Thoracic aorta (tissue), 2 donors: Measurements from ENCODE around the gene TMEM100. TPM values are rescaled to one million over a fixed set of nuclear protein-coding genes. Genes with fewer than 3 reads are reported as not detected.

Experiments used
- ATAC-seq: fragments of 150-250 bp; one replicate; pipeline ENCODE4 v1.8.0; 2017; ENCODE audit warnings: low read depth; ENCODE audit not compliant: insufficient number of reproducible peaks, low FRiP score
- DNase-seq: peaks from one replicate; pipeline ENCODE4 v3.0.0-alpha.2; 2020; ENCODE audit warnings: low spot score
- H3K27ac ChIP-seq, 2 donors: fragments of 200-600 bp; sonication (generic); 1 replicate in 1 of 2; 2 replicates in 1 of 2; pipeline ENCODE4 v1.5.1; 2016; ENCODE audit warnings: mild to moderate bottlenecking in 2 of 2, moderate library complexity in 2 of 2
- H3K27me3 ChIP-seq: fragments of 200-600 bp; sonication (generic); replicated peaks from 2 replicates; pipeline ENCODE4 v1.6.0; 2016; ENCODE audit warnings: mild to moderate bottlenecking; ENCODE audit not compliant: insufficient read depth
- H3K36me3 ChIP-seq: fragments of 200-600 bp; sonication (generic); one replicate; pipeline ENCODE4 v1.5.1; 2016
- H3K4me1 ChIP-seq, 2 donors: fragments of 200-600 bp; sonication (generic); 1 replicate in 1 of 2; 2 replicates in 1 of 2; pipeline versions ENCODE4 v1.5.1 to v1.6.0; 2016; ENCODE audit warnings: low read depth in 2 of 2, mild to moderate bottlenecking in 1 of 2; ENCODE audit not compliant: control insufficient read depth in 1 of 2
- H3K4me3 ChIP-seq: fragments of 200-600 bp; sonication (generic); 2 replicates; pipeline ENCODE4 v1.5.1; 2016; ENCODE audit warnings: mild to moderate bottlenecking
- H3K9me3 ChIP-seq: fragments of 200-600 bp; sonication (generic); 2 replicates; pipeline ENCODE4 v1.5.1; 2016
- total RNA-seq, 2 donors: library from RNA; depleted of rRNA; stranded (reverse); fragments of >200 nt; gene quantifications; one replicate each; pipeline versions ENCODE4 v1.1.0 to v1.2.3, GENCODE V29; 2016
- TF ChIP-seq, protein P1 (sequence below): fragments of 200-600 bp; sonication (generic); IDR thresholded peaks from one replicate; pipeline ENCODE4 v1.5.1; 2019; ENCODE audit warnings: antibody characterized with exemption

Gene TMEM100
- total RNA-seq, 2 donors from 2014 or later, result 2.2 to 10.7 TPM

DNA sequence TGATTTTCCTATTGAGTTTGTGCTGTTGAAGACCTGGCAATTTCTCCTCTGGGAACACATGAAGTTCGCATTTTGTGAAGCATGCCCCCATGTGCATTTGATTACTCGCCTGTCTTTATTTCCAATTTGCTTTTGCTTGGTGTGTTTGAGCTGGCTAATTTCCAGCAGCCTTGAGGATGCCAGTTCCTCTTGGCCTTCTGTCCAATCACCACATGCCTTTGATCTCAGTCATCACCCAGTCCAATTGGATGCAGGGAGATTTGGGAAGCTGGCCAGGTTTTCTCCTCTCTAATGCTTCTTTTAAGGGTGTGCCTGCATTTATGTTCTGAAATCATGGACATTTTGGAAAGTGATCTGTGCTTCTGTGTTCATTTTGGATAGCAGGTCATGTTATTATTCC, 3.8 kb upstream of the TMEM100 start:
- H3K36me3 ChIP-seq, result no peaks in the 10 kb centered on the region
- H3K4me1 ChIP-seq, result peaks cover 6 to 68% of the 10 kb centered on the region in 2 donors
- TF ChIP-seq, protein P1, sequence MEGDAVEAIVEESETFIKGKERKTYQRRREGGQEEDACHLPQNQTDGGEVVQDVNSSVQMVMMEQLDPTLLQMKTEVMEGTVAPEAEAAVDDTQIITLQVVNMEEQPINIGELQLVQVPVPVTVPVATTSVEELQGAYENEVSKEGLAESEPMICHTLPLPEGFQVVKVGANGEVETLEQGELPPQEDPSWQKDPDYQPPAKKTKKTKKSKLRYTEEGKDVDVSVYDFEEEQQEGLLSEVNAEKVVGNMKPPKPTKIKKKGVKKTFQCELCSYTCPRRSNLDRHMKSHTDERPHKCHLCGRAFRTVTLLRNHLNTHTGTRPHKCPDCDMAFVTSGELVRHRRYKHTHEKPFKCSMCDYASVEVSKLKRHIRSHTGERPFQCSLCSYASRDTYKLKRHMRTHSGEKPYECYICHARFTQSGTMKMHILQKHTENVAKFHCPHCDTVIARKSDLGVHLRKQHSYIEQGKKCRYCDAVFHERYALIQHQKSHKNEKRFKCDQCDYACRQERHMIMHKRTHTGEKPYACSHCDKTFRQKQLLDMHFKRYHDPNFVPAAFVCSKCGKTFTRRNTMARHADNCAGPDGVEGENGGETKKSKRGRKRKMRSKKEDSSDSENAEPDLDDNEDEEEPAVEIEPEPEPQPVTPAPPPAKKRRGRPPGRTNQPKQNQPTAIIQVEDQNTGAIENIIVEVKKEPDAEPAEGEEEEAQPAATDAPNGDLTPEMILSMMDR, result no peak
- peak; percentile 28 for DNase-seq
- no peaks in the 10 kb centered on the region for H3K27me3 ChIP-seq
- no peak overlapping the region for H3K27ac ChIP-seq
- H3K4me3 ChIP-seq, result no peak overlapping the region
- no peaks in the 10 kb centered on the region for H3K9me3 ChIP-seq
- peak; percentile 70 for ATAC-seq

DNA sequence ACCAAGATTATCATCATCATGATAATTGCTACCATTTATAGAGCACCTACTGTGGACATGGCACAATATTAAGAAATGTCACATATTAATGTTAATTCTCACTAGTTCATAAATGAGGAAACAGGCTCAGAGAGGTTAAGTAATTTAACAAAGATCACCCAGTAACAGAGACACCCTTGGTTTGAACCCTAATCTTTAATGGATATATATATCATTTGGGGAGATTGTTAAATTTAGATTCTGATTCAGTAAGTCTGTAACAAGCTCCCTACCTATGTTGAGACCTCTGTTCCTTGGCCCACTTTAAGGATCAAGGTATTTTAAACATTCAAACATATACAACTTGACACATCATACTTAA, 804 bp upstream of the TMEM100 start:
- DNase-seq (no peak), ATAC-seq (no peak)
- Histone ChIP-seq H3K4me3 (no peak overlapping the region), H3K36me3 (no peaks in the 10 kb centered on the region), H3K27me3 (no peaks in the 10 kb centered on the region), H3K4me1 (peaks cover 6 to 51% of the 10 kb centered on the region in 2 donors), H3K9me3 (no peaks in the 10 kb centered on the region), H3K27ac (peak overlapping the region in 1 of 2 donors; percentile 29)
- TF ChIP-seq, protein P1, result no peak

DNA sequence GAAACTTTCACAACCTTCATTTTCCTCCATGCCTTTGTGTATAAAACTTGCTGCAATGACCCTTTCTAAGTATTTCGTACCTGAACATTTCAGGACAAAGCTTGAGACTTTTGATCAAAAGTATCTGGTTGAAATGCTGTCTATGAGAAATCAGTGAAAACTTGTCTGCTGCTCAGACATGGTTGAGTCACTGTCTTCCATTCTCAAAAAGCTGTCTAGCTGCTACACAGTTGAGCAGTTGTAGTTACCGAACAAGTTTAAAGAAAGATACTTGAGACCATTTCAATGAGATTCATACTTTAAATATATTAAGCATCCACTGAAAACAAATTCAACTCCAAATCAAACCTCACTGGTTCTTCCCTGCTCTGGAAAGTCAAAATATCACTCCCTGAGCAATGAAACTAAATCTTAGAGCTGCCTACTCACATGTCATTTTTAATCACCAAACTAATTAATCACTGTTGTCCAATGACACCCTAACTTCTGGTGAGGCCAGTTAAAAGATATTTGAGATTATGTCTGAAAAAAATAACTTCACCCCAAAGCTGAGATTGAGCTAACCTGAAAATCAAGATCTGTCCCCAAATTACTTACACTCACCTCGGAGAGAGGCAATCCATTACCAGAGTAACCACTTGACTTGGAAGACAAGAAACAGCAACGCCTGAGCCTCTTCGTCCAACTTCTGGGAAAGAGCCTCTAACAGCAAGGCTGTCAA, 488 bp downstream of the TMEM100 start:
- ATAC-seq (no peak), DNase-seq (no peak)
- TF ChIP-seq, protein P1, result no peak
- Histone ChIP-seq H3K27ac (no peak overlapping the region), H3K36me3 (no peaks in the 10 kb centered on the region), H3K4me1 (peaks cover 6 to 39% of the 10 kb centered on the region in 2 donors), H3K4me3 (peak overlapping the region; percentile 51), H3K9me3 (no peaks in the 10 kb centered on the region), H3K27me3 (no peaks in the 10 kb centered on the region)

DNA sequence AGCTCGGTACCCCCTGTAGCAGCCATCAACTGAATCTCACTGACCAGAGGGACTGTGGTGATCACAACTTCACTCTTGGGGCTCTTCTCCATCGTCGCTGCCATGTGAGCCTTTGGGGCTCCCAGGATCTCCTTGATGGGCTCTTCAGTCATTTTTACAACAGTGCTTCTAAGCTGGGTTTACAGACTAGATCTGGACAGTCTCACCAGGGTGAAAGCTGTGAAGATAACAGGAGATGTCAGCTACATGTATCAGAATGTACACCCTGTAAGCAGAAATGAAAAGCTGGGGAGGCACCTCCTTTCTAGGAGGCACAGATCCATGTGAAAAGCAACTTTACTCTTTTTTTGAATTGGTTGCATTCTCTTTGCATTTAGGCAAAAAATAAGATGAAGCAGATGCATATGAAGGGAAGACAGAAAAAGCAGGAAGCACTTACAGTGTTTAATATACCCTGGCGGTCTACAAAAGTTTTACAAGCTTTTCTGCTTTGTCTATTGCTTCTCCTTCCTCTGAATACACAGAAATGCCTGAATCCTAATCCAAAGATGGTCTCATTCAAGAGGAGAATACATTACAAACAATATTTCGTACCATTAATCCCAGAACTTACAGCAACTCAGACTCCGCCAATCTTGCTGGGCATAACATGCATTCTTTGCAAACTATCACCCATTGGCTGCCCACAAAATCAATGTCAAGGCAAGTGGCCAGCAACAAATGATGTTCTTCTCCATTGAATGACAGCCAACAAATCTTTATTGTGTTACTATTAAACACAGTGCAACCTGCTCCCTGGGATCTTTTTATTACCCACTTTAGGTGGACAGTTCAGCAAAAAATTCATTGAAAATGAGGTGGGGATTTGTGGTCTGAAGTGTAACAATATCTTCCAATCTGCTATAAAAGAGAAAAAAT, 1.5 kb downstream of the TMEM100 start:
- H3K27ac ChIP-seq, result no peak overlapping the region
- no peaks in the 10 kb centered on the region for H3K27me3 ChIP-seq
- DNase-seq, result no peak
- no peaks in the 10 kb centered on the region for H3K9me3 ChIP-seq
- peaks cover 3 to 29% of the 10 kb centered on the region in 2 donors for H3K4me1 ChIP-seq
- TF ChIP-seq, protein P1, result no peak
- ATAC-seq, result no peak
- no peaks in the 10 kb centered on the region for H3K36me3 ChIP-seq
- no peak overlapping the region for H3K4me3 ChIP-seq
